BJ (cell line): ENCODE data around the gene DDAH1. TPM values are rescaled to one million over a fixed set of nuclear protein-coding genes. Genes with fewer than 3 reads are reported as not detected.

Experiments
- CTCF ChIA-PET: fragments of 350-600 bp; formaldehyde crosslinking; extraction: SDS; loops from one replicate; lab custom pipeline; 2021; ENCODE audit warnings: antibody characterized with exemption, inconsistent platforms; lab: Yijun Ruan, JAX
- POLR2A ChIA-PET: fragments of 300-600 bp; sonication (Branson Sonifier 250); formaldehyde crosslinking; extraction: SDS; loops from one replicate; lab custom pipeline; 2021; ENCODE audit warnings: antibody characterized with exemption; lab: Charles Lee
- DNase-seq: peaks from one replicate; pipeline ENCODE4 v3.0.0-alpha.2; 2011; ENCODE audit warnings: low read depth
- H3K27me3 ChIP-seq: 2 replicates; pipeline ENCODE4 v1.6.0; 2011; ENCODE audit warnings: low read length; ENCODE audit not compliant: control insufficient read depth, insufficient read depth
- H3K36me3 ChIP-seq: 2 replicates; pipeline ENCODE4 v1.5.1; 2011; ENCODE audit warnings: low read length; ENCODE audit not compliant: control insufficient read depth, insufficient read depth
- H3K4me3 ChIP-seq: 2 replicates; pipeline ENCODE4 v1.5.1; 2011; ENCODE audit warnings: low read depth, mild to moderate bottlenecking, control low read depth, low read length
- CTCF ChIP-seq: IDR thresholded peaks from 2 replicates; pipeline ENCODE4 v1.5.1; 2011; ENCODE audit warnings: low read depth, mild to moderate bottlenecking, control low read depth, inconsistent platforms, low read length, moderate library complexity; ENCODE audit not compliant: insufficient read depth
- polyA plus RNA-seq: library from polyadenylated mRNA; depleted of rRNA; stranded (reverse); fragments of >200 nt; gene quantifications from 2 replicates; pipeline ENCODE4 v1.2.3, GENCODE V29; 2011

DDAH1 gene
- polyA plus RNA-seq, 1 experiment = 244 TPM

GRCh38 chr1:85394130-85394529 lies 70.8 kb downstream of the DDAH1 start:
- ChIA-PET CTCF (interaction anchor here (0.8 to 1.7 kb wide), 4 partner anchors 12 to 135 kb away, joined by 3 to 5 read pairs (median 3); partner anchors contain the start of gene C1orf52), POLR2A (no interaction called here)
- H3K4me3 ChIP-seq = no peak overlapping the region
- no peaks in the 10 kb centered on the region for H3K36me3 ChIP-seq
- H3K27me3 ChIP-seq = no peaks in the 10 kb centered on the region
- no peak for DNase-seq
- no peak for TF ChIP-seq CTCF

GRCh38 chr1:85393490-85393889 lies 71.5 kb downstream of the DDAH1 start:
- DNase-seq = no peak
- ChIA-PET POLR2A (no interaction called here), CTCF (interaction anchor here (1.4 kb wide), 1 partner anchor 27 kb away, joined by 3 read pairs; no protein-coding TSS in a partner anchor)
- TF ChIP-seq CTCF = no peak
- H3K4me3 ChIP-seq = no peak overlapping the region
- no peaks in the 10 kb centered on the region for H3K36me3 ChIP-seq
- no peaks in the 10 kb centered on the region for H3K27me3 ChIP-seq

- CTCF ChIA-PET = no interaction called here
- Histone ChIP-seq H3K27me3 (no peaks in the 10 kb centered on the region), H3K4me3 (no peak overlapping the region), H3K36me3 (no peaks in the 10 kb centered on the region)
- POLR2A ChIA-PET = no interaction called here
- no peak for DNase-seq
- no peak for TF ChIP-seq CTCF
These were observed 76.5 kb downstream of the DDAH1 start for GRCh38 chr1:85388416-85388815.

GRCh38 chr1:85387781-85388180 lies 77.2 kb downstream of the DDAH1 start:
- CTCF ChIA-PET = no interaction called here

GRCh38 chr1:85386068-85386722 lies 78.8 kb downstream of the DDAH1 start:
- DNase-seq = no peak
- ChIA-PET CTCF (no interaction called here), POLR2A (no interaction called here)
- no peaks in the 10 kb centered on the region for H3K36me3 ChIP-seq
- H3K4me3 ChIP-seq = no peak overlapping the region
- TF ChIP-seq CTCF = no peak
- H3K27me3 ChIP-seq = no peaks in the 10 kb centered on the region

More at GRCh38 chr1:85387781-85388180, 77.2 kb downstream of the DDAH1 start:
- Histone ChIP-seq H3K36me3 (no peaks in the 10 kb centered on the region), H3K27me3 (no peaks in the 10 kb centered on the region), H3K4me3 (no peak overlapping the region)
- POLR2A ChIA-PET = no interaction called here
- no peak for DNase-seq
- no peak for TF ChIP-seq CTCF
